GM18867 (cell line): ENCODE measurements around the gene MESP2.
"Not testable (repeated sequence)": the region's sequence is repeated elsewhere in the genome, so short reads cannot be mapped to it uniquely, and the experiment has no call there.

Experiments
- ATAC-seq: cut with Tn5 transposase; IDR thresholded peaks from one replicate; pipeline ENCODE4 v1.9.1; 2021; ENCODE audit warnings: mild to moderate bottlenecking, moderate library complexity; ENCODE audit not compliant: unreplicated experiment

MESP2 gene

DNA sequence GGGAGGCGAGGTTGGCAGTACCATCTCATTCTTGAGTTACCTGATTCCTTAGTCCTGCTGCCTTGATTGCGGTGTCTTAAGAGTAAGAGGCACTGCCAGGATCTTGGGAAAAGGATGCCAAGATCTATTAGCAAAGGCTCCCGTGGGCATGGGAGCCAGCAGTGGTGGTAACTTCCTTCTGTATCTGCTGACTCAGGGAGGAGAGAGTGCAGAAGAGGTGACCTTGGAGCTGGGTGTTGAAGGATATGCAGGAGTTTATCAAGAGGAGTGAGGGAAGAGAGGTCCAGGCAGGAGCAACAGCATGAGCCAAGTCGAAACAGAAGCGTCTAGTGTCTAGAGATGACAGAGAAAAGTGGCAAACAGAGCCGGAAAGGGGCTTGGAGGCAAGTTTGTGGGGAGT, 4.5 kb downstream of the MESP2 start:
- ATAC-seq, result no peak

DNA sequence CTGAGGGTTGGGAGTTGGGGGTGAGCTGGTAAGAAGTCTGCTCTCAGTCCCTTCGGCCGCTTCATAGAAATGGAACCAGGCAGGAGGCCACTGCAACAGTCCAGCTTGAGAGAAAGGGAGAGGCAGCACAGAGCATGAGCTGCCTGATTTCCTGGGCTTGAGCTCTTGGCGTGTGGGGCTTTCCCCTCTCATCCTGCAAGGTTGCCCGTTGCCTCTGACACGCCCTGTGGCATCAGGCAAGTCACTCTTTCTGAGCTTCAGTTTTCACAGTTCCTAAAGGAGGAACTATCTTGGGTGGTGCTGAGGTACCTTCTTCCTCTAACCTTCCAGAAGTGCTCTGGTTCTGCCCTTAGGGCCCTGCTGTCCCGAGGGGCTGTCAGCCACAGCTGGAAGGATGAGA, 4.9 kb downstream of the MESP2 start:
- no peak for ATAC-seq

DNA sequence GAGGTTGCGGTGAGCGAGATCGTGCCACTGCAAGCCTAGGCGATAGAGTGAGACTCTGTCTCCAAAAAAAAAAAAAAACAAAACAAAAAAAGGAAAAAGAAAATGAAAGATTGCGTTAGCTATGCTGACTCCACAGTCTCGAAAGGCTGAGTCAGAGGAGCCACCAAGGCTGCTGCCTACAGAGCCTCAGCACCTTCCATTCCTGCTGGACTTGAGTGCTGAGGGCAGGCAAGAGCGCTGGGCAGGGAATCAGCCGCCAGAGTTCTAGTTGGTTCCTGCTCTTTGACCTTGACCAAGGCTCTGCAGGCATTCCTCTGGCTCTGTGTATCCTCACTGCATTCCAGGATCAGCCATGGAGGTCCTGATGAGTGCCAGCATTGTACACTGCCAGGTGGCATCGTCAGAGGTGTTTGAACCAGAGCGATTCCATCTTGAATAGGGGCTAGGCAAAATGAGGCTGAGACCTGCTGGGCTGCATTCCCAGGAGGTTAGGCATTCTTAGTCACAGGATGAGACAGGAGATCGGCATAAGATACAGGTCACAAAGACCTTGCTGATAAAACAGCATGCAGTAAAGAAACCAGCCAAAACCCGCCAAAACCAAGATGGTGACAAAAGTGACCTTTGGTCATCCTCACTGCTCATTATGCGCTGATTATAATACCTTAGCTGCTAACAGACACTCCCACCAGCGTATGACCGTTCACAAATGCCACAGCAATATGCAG, 5.9 kb downstream of the MESP2 start:
- no peak for ATAC-seq

- not testable (repeated sequence) for ATAC-seq
Observed at GRCh38 chr15:89782619-89782950, 6.5 kb downstream of the MESP2 start.

- ATAC-seq, result no peak
Observed at GRCh38 chr15:89783111-89783860, 7.2 kb downstream of the MESP2 start.

DNA sequence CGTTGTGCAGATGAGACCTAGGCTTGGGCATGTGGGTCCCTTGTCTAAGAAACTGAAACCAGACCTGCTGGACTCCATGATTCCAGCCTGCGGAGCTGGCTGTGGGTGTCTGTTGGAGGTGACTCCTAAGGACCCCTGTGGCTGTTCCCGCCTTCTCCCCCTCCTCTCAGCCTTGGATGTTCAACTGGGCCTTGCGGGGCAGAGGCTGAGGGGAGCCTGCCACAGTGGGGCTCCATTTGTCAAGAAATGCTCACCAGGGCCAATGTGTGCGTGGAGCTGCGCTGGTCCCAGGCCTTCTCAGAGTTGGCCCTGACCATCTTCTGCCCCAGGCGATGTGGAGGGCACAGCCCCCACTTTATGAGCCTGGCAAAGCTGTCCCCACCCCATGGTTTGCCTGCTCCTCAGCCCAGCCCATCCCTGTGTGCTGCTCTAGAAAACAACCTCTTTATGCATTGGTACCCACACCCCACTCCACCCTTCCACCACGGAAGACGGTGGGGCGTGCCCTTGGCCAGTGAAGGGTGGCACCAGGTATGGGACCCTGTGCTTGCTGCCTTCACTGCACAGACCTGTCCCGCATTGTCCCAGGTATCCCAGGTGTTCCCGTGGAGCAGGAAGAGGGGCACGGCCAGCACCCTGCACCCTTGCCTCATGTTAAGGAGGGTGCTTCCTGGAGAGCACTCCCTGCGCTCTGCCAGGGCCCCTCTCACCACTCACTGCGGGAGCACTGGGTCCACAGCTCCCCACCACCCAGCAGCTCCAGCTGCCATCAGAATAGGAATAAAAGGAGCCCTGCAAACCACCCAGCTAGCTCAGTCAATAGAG, 7.9 kb downstream of the MESP2 start:
- no peak for ATAC-seq

- ATAC-seq, result no peak
Observed at GRCh38 chr15:89784686-89784960, 8.5 kb downstream of the MESP2 start.

DNA sequence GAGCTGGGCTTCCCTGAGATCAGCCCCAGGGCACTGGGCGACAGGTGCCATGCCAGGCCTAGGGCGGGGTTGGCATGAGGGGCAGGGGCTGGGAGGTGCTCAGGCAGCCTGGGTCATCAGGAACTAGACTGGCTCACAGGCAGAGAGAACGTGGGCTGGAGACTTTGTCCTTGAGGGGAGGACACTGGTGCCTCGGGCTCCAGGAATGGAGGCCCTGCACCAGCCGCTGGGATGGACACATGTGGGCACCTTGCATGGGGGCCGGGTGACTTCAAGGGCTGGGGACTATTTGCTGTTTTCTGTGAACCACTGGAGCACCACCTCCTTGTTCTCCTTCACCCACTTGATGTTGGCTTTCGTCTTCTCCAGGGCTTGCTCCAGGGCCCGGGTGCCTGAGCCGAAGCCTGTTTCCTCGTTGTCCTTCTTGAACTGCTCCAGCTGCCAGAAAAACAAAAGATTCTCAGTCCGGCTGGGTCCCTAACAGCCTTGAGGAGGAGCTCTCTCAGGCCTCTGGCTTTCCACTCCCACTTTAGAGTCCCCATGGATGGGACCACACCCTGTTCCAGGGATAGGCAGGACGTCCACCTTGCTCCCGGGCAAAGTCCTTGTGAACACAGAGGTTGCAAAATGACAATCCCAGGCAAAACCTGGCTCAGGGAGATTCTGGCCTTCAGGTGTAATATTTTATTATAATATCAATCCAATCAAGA, 9.1 kb downstream of the MESP2 start:
- ATAC-seq, result no peak

GRCh38 chr15:89785774-89786140, 9.6 kb downstream of the MESP2 start:
- ATAC-seq, result no peak

GRCh38 chr15:89787944-89788343, 11.8 kb downstream of the MESP2 start:
- ATAC-seq, result no peak

DNA sequence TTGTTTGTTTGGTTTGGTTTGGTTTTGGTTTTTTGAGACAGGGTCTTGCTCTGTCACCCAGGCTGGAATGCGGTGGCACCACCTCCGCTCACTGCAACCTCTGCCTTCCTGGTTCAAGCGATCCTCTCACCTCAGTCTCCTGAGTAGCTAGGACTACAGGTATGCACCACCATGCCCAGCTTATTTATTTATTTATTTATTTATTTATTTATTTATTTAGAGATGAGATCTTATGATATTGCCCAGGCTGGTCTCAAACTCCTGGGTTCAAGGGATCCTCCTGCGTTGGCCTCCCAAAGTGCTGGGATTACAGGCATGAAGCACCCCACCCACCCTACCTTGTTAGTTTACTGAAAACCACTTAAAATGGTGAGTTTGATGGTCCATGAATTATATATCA, 12.5 kb downstream of the MESP2 start:
- not testable (repeated sequence) for ATAC-seq

DNA sequence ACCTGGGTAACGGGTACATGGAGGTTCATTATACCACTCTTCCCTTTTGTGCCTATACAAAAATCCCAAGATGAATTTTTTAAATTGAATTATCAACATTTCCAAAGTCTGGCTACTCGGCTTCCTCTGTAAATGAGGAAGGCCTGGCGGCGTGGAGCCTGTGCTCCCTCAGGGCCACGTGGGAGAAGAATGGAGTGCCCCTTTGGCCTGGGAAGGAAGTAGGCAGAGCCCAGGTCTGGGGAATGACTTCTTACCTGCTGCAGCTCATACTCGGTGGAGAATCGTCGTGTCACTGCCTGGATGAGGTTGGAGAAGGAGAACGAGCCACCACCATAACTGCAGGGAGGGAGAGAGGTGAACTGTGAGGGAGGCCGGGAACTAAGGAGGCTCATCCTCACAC, 14.1 kb downstream of the MESP2 start:
- ATAC-seq, result no peak

- no peak for ATAC-seq
Observed at GRCh38 chr15:89790661-89791060, 14.5 kb downstream of the MESP2 start.

GRCh38 chr15:89792106-89792805, 16.1 kb downstream of the MESP2 start:
- no peak for ATAC-seq

- no peak for ATAC-seq
Observed at GRCh38 chr15:89794627-89795241, 18.6 kb downstream of the MESP2 start.

- no peak for ATAC-seq
Observed at GRCh38 chr15:89795996-89796395, 19.9 kb downstream of the MESP2 start.

- no peak for ATAC-seq
Observed at GRCh38 chr15:89797678-89798201, 21.6 kb downstream of the MESP2 start.

DNA sequence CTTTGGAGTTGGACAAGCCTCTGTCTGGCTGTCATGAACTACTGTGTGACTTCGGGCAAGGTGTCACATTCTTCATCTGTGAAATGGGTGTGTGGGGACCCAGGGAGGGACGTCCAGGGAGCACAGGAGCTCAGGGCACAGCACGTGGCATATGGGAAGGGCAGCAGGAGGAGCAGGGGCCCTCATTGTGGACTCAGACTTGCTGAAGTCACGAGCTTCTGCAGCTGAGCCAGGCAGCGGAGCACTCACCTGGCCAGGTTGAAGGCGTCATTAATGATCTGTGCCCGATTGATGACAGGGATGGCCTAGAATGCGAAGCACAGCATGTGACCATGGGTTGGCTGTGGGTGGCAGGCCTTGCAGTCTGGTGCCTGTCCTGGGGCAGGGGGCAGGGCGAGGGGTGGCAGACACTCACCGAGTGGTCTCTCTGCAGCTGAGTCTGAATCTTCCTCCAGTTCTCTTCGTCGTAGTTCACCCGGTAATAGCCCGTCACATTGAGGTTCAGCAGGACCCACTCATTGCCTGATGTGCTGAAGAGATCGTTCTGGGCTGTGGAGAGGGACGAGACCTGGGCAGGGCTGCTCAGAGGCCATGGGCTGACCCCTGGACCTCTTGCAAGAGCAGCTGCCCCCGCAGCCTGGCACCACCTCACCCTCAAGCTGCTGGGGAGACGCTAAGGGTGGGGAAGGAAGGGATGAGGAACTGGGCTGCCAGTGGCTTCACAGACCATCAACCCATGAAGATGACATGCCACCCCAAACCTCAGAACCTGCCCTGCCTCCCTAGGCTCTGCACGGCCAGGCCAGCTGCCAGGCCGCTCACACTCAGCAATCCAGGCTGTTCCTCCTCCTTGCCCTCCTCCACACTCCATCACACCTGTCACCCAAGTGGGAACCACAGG, 23.1 kb downstream of the MESP2 start:
- no peak for ATAC-seq

DNA sequence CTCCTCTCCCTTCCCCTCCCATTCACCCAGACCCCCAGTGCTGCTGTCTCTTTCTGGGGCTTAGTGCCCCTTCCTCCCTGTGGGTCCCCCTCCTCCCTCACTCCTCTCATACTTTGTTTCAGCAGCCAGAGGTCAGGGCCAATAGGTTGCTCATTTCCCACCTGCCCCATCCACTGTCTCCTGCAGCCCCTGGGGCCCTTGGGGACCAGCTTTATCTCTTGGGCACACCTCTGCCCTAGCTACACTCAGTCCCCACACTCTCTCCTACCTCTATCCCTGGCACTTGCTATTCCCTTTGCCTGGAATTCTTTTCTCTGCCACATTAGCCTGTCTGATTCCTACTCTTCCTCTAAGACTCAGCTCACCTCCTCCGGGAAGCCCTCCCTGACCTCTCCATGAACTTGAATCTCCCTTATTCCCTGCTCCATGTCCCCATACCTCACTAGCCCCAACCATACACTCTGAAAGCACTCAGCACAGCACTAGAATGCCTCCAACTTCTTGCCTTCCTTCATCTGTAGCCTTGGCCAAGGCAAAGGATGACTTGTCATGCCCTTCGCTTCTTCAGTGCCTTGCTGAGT, 23.9 kb downstream of the MESP2 start:
- ATAC-seq, result no peak
